GM18507 (cell line): Measurements from ENCODE around the gene CRAMP1.

ENCODE experiments used
- DNase-seq: peaks from one replicate; pipeline ENCODE4 v3.0.0; 2011; ENCODE audit warnings: low read depth; ENCODE audit not compliant: insufficient read length; ENCODE audit errors: extremely low spot score
- FAIRE-seq: peaks from 2 replicates; lab custom pipeline; 2011; peaks lifted over from hg19 to GRCh38; lab: Jason Lieb, UNC

Gene CRAMP1

DNA sequence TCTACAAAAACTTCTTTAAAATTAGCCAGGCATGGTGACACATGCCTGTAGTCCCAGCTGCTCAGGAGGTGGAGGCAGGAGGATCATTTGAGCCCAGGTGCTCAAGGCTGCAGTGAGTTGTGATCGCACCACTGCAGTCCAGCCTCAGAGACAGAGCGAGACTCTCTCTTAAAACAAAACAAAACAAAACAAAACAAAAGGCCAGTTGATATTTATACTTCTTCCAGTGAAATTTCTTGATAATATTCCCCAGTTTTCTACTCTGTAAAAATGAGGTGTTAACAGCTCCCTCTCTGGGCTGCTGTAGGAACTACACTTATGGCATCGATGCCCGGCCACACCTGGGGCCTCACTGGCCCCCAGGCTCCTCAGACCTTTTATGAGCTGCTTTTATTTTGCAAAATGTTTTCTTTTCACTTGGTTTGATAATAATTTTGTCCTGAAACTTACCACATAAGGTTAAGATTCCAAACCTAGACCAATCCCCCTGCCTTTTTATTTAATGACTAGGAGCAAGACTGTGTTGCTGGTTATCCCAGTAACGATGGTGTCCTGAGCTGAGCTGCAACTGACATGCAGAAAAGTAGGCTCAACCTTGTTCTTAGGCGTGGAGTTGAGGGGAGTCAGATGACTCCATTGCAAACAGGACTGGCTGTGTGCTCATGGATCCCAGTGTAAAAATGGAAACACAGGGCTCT lies 111.4 kb downstream of the CRAMP1 start:
- FAIRE-seq (peak; percentile 60), DNase-seq (no peak)

DNA sequence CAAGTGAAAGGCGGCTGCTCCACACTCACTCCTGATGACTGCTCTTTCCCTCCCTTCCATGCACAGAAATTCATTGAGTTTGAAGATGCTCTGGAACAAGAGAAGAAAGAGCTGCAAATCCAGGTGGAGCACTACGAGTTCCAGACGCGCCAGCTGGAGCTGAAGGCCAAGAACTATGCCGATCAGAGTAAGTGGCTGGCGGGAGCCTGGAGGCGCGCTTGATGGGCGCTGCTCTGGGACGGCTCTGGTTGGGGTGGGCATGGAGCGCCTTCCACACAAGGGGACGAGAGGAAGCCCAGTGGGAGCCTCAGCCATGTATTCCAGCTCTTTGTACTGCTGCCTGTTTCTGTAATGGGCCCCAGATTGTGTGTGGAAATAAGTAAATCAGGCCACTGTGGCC lies 112.3 kb downstream of the CRAMP1 start:
- FAIRE-seq = no peak
- no peak for DNase-seq

DNA sequence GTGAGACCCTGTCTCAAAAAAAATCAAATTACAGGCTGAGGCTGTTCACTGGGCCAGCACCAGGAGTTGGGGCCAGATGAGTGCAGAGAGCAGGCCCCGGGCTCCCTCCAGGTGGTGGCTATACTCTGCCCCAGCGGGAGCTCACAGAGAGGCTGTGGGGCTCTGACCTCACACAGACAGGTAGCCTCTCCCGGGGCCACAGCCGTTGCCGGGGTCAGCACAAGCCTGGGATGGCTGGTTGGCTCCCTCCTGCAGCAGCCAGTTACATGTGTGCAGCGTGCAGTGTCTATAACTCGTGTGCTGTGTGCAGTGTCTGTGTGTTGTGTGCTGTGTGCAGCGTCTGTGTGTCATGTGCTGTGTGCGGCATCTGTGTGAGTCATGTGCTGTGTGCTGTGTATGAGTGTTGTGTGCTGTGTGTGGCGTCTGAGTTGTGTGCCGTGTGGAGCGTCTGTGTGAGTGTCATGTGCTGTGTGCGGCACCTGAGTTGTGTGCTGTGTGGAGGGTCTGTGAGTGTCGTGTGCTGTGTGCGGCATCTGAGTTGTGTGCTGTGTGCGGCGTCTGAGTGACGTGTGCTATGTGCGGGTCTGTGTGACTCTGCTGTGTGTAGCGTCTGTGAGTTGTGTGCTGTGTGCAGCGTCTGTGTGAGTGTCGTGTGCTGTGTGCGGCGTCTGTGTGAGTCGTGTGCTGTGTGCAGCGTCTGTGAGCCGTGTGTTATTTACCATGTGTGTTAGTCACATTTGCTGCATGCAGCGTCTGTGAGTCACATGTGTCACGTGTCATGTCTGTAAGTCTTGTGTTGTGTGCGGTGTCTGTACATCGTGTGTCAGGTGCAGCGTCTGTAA lies 114.7 kb downstream of the CRAMP1 start:
- no peak for FAIRE-seq
- DNase-seq = no peak
